ENCODE data around the gene ZXDC.

Gene ZXDC

DNA sequence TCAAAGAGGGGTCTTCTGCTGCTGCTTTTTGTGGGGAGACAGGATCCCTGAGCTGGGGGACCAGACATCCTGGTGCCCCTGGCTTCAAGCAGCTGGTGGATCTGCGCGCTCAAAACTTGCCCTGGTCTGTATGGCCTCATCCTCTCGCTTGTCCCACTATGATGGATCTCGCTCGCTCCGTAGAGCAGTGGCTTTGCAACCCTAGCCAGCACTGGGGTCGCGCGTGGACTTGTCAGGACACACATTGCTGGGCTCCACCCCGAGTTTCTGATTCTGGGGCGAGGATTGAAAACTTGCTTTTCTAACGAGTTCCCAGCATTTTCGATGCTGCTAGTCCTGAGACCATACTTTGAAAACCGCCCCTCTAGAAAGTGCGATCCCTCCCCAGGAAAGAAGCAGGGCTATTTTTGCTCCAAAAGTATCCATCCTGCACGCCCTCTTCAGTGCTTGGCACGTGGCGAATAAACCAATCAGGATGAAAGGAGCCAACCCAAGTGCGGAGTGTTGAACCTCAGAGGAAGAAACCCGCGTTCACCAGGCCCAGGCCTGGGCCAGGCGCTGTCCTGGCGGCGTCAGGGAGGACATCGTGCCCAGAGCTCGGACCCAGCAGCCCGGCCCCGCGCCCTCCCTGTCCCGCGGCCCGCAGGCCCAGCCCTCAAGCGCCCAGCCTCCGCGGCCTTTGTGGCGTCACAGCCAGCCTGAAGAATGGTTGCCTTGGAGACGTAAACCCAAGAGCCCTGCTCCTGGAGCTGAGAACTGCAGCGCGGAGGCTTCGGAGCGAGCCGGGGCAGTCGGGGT, 81.3 kb downstream of the ZXDC start, which contains the start of gene CFAP100:
CFAP100 (plus strand) TSS at position 731 of the 798 bp plus-strand sequence. CDS start 1,092 bp downstream, outside the sequence.
- no peak for DNase-seq (ENCODE audit: low spot score)

DNA sequence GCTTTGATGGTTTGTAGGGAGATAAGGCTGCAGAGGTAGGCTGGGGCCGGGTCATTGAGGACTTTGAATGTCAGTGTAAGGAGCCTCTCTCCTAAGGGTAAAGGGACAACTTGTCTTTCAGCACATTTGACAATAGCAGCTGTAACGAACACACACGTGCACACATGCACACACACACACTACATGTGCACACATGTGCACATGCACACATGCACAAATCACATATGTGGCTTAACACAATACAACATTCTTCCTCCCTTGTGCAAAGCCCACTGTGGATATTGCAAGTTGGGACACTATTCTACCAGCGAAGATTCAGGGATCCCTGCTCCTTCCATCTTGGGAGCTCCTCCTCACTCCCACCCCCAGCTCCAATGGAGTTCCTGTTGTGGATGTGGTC, 82.1 kb downstream of the ZXDC start:
- no peak for DNase-seq (ENCODE audit: low spot score)

DNA sequence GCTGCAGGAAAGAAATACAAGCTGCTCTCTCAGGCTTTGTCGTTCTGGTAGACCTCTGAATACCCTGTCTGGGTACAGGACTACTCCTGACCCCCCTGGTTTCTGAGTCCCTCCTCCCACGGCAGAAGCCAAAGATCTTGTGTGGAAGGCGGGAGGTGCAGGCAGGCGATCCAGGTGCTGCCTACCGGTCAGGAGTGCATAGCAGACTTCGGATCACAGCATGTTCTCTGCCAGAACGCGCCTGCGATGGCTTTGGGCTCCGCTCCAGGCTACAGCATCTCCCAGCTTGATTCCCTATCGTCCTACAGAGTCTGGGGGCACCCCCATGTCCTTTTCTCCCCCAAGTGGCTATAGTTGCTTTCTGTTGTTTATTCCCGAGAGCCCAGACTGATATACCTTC, 83.4 kb downstream of the ZXDC start:
- DNase-seq (ENCODE audit: low spot score) = no peak

DNA sequence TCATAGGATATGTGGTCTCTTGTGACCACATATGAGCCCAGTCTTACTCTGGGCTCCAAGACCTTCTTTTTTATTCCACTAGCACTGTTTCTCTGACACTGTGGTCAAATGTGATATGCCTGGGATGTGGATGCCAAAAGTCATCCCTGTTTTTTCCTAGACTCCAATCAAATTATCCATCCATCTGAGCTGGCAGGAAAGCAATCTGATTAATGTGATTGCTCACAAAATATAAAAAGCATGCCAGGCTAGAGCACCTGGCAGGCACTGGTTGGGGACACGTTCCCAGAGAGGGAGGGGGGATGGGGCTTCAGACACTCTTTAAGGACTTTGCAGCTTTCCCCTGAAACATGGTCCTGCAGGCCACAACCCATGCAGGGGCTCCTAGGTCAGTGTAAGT, 84.1 kb downstream of the ZXDC start:
- no peak for DNase-seq (ENCODE audit: low spot score)

DNA sequence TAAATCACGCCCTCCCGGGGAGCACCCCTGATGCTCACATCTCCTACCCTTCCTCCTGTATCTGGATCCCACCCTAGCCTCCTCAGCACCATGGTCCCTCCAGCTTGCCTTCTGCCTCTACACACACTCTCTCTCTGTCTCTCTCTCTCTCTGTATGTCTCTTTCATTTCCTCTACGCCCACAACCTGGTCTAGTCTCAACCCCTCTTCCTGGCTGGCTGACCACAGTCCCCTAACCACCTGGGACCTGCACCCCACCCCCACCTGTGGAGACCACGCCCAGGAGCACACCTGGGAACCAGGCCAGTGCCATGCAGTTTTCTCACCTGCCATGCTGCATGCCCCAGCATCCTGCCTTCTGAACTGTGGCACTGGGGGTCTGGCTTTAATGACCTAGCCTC, 84.9 kb downstream of the ZXDC start:
- no peak for DNase-seq (ENCODE audit: low spot score)

DNA sequence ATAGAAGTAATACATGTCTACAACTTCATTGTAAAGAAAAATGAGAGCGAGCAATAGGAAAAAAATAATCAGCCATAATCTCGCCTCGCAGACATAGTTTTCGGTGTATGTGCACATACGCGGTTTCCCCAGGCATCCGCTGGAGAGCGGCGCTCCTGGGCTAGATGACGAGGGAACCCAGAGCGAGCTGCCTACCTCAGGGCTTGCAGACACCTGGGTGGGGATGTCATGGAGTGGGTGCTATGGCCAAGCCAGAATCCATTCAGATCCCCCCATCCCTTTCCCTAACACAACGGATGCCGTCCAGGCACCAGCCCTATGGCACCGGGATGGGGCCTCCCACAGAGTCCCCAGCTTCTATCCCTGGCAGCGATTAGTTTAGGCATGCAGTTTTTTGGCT, 85.5 kb downstream of the ZXDC start:
- DNase-seq (ENCODE audit: low spot score) = no peak

DNA sequence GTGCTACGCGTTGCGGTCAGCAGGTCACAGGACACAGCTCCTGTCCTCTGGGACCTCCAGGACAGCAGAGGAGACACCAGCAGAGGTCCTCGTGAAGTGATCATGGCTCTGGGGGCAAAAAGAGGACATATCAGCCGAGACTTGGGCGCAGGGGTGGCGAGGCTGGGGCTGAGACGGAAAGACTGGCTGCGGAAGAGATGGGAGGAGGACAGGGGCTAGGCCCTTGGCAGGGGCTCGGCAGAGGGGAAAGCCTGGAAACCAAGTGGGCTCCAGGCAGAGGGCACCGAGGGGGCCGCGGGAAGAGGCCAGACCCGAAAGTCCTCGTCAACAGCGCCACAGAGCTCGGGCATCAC, 85.9 kb downstream of the ZXDC start:
- DNase-seq (ENCODE audit: low spot score) = no peak

DNA sequence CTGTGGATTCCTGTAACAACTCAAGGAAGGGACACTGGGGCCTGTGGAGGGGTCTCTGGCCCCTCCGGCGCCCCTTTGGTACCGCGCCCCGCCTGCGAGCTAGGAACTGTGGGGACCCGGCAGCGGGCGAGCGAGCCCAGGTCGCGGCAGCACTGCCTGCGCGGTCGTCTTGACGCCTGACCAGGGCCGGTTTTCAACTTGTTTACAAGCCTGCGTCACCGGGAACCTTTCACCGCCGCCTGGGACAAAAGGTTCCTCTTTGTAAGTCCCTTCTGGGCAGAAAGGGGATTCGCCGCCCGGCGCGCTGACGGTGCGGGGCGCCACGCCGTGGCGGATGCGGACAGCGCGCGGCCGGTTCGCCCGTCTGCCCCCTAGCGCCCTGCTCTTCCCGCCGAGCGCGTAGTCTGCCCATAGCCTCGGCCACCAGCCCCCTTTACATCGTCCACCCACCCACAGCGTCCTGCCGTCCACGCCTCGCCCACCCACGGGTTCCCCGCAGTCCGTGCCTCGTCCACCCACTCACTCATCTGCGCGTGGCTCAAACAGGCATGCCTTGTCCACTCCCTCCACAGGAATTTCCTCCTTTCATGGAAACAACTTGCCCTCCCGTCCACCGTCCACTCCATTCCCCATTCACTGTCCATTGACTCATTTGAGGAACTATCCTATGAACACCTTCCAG, 86.4 kb downstream of the ZXDC start:
- no peak for DNase-seq (ENCODE audit: low spot score)

Data from CD4-positive, alpha-beta T cell treated with Interleukin-6 at 100 ng/mL for 8 hours (primary cell).